Esophagus squamous epithelium (tissue), 5 donors: ENCODE measurements around the gene CDK11A. TPM values are rescaled to one million over a fixed set of nuclear protein-coding genes. Genes with fewer than 3 reads are reported as not detected.

Source experiments
- DNase-seq: peaks from one replicate; lab custom pipeline; 2025; lab: John Stamatoyannopoulos, UW
- H3K27ac ChIP-seq, 4 donors: fragments of 200-600 bp; sonication (generic); one replicate each; pipeline ENCODE4 v1.5.1; 2016 to 2019; ENCODE audit warnings: mild to moderate bottlenecking in 1 of 4
- H3K27me3 ChIP-seq, 4 donors: fragments of 200-600 bp; sonication (generic); 1 replicate in 3 of 4; 2 replicates in 1 of 4; pipeline versions ENCODE4 v1.5.1 to v1.6.0; 2017 to 2021; ENCODE audit warnings: antibody characterized with exemption in 1 of 4
- H3K36me3 ChIP-seq, 3 donors: fragments of 200-600 bp; sonication (generic); one replicate each; pipeline ENCODE4 v1.5.1; 2016 to 2019
- H3K4me1 ChIP-seq, 3 donors: fragments of 200-600 bp; sonication (generic); one replicate each; pipeline ENCODE4 v1.5.1; 2017 to 2019
- H3K4me3 ChIP-seq, 4 donors: fragments of 200-600 bp; sonication (generic); 1 replicate in 3 of 4; 2 replicates in 1 of 4; pipeline ENCODE4 v1.5.1; 2016 to 2019; ENCODE audit warnings: mild to moderate bottlenecking in 2 of 4, moderate library complexity in 1 of 4
- H3K9me3 ChIP-seq, 3 donors: fragments of 200-600 bp; sonication (generic); one replicate each; pipeline ENCODE4 v1.5.1; 2016 to 2019
- CTCF ChIP-seq, 6 experiments: fragments of 450-650 bp in 4 of 6; fragments of 200-600 bp in 2 of 6; sonication (generic) in 2 of 6; IDR thresholded peaks; one replicate each; pipeline ENCODE4 v1.5.1; 2016 to 2019; ENCODE audit warnings: antibody characterized with exemption in 6 of 6, mild to moderate bottlenecking in 4 of 6, moderate library complexity in 4 of 6
- POLR2A ChIP-seq, 4 donors: fragments of 450-650 bp; IDR thresholded peaks; one replicate each; pipeline ENCODE4 v1.6.1; 2017; ENCODE audit warnings: antibody characterized with exemption in 4 of 4, mild to moderate bottlenecking in 4 of 4, moderate library complexity in 3 of 4
- WGBS, 2 donors: methylation state at CpG; one replicate each; pipeline ENCODE4 v1.1.5; 2018; 5-methylcytosine and 5-hydroxymethylcytosine counted together
- intact Hi-C: fragments of 100-400 bp; cut with DNase I; formaldehyde crosslinking; loops from one replicate; pipeline ENCODE4 v1.15.0; 2022
- total RNA-seq, 4 donors: library from RNA; depleted of rRNA; stranded (reverse); fragments of >200 nt; gene quantifications; one replicate each; pipeline ENCODE4 v1.1.0, GENCODE V29; 2016
- donor health status: DM: yes; HTN: yes; CAD: no.

Gene CDK11A
- total RNA-seq, 4 donors from 2014 or later, result 12.7 to 32.2 (median 22.4) TPM

GRCh38 chr1:1758059-1758621 lies 34.0 kb upstream of the CDK11A start:
- DNase-seq, result no peak
- H3K36me3 ChIP-seq, result peaks cover 43 to 100% (median 55%) of the 10 kb centered on the region in 3 donors

DNA sequence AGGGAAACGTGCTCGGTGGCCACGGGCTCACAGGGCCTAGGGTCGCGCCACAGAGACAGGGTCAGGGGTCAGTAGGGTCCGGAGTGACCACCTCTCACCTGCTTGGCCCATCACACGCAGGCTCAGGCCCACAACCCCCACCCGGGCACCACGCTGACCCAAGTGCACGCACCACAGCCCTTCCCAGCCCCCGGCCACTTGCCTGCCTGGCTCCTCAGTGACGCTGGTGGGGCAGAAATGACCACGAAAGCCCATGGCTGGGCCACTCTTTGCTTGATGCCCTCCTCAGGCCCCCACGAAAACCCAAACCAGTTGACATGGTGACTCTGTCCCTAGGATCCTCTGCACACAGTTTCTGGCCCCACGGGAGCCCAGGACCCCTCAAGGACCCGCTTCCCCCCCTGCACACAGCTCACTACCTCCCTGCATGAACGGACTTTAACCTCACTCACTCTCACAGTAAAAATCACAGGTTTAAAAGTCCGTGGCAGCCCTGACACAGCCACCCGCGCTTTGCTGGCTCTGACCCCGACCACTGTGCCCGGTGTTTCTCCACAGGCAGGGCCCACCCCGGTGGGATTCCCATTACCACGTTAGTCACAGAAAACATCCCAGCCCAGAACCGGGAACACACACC lies 33.4 kb upstream of the CDK11A start:
- TF ChIP-seq CTCF (IDR thresholded peaks at IDR 0.05), result no peak
- no peak for TF ChIP-seq POLR2A (IDR thresholded peaks at IDR 0.05)
- no peak for DNase-seq
- Histone ChIP-seq H3K4me3 (no peak overlapping the region), H3K9me3 (no peaks in the 10 kb centered on the region), H3K36me3 (peaks cover 46 to 100% (median 55%) of the 10 kb centered on the region in 3 donors), H3K27me3 (no peaks in the 10 kb centered on the region), H3K4me1 (peaks cover 14 to 20% (median 14%) of the 10 kb centered on the region in 3 donors), H3K27ac (peak overlapping the region in 1 of 4 donors; percentile 75)
- whole genome bisulfite sequencing, 2 donors, result 89 to 93% methylated on average over 19 to 20 of the region's 25 CpGs
- intact Hi-C loops, result loop anchor here (10.0 kb wide), 1 partner anchor 147 kb away; no protein-coding TSS in a partner anchor

More at GRCh38 chr1:1758059-1758621, 34.0 kb upstream of the CDK11A start:
- no peaks in the 10 kb centered on the region for H3K9me3 ChIP-seq
- WGBS, 2 donors, result 87 to 90% methylated on average over 10 to 11 of the region's 27 CpGs
- TF ChIP-seq POLR2A (IDR thresholded peaks at IDR 0.05) (no peak), CTCF (IDR thresholded peaks at IDR 0.05) (no peak)
- H3K4me1 ChIP-seq, result peaks cover 14 to 26% (median 14%) of the 10 kb centered on the region in 3 donors
- H3K4me3 ChIP-seq, result no peak overlapping the region
- intact Hi-C loops, result loop anchor here (10.0 kb wide), 1 partner anchor 147 kb away; no protein-coding TSS in a partner anchor
- no peaks in the 10 kb centered on the region for H3K27me3 ChIP-seq
- H3K27ac ChIP-seq, result peak overlapping the region; percentile 58 to 75 (median 61)

DNA sequence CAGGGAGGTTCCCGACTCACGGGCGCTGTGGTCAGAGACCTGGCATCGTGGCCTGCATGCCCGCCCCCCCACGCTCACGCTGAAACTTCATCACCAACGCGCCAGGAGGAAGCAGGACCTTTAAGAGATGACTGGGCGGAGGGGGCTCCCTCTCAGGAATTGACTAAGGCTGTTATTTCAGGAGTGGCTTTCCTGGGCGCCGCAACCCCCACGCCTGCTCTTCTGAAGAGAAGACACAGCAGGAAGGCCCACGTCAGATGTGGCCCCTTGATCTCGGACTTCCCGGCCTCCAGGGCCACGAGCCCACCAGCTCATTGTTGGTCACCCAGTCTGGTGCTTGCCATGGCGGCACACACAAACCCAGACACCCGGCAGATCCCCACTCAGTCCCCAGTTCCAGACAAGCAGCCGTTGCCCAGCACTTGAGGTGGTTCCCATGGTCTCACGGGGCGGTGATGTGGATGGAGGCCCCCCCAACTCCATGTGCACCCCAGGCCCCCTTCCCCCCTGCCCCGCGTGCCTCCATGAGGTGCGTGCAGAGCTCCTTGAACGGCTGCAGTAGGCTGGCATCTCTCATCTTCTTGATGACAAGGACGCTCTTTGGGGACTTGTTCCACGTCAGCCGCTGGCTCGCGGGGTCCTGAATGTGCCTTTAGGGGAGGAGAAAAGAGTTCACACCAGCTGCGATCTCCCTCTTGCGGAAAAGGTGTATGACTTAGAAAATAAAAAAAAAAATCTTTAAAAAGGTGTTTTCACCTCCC lies 32.7 kb upstream of the CDK11A start:
- no peak overlapping the region for H3K4me3 ChIP-seq
- intact Hi-C loops, result loop anchor here (10.0 kb wide), 1 partner anchor 148 kb away; no protein-coding TSS in a partner anchor
- no peak for DNase-seq
- H3K27me3 ChIP-seq, result no peaks in the 10 kb centered on the region
- 89 to 96% methylated on average over 7 to 19 of the region's 33 CpGs for WGBS, 2 donors
- no peaks in the 10 kb centered on the region for H3K9me3 ChIP-seq
- H3K27ac ChIP-seq, result no peak overlapping the region
- TF ChIP-seq POLR2A (IDR thresholded peaks at IDR 0.05) (no peak), CTCF (IDR thresholded peaks at IDR 0.05) (no peak)
- H3K36me3 ChIP-seq, result peaks cover 39 to 99% (median 55%) of the 10 kb centered on the region in 3 donors
- H3K4me1 ChIP-seq, result peaks cover 14 to 20% (median 14%) of the 10 kb centered on the region in 3 donors

DNA sequence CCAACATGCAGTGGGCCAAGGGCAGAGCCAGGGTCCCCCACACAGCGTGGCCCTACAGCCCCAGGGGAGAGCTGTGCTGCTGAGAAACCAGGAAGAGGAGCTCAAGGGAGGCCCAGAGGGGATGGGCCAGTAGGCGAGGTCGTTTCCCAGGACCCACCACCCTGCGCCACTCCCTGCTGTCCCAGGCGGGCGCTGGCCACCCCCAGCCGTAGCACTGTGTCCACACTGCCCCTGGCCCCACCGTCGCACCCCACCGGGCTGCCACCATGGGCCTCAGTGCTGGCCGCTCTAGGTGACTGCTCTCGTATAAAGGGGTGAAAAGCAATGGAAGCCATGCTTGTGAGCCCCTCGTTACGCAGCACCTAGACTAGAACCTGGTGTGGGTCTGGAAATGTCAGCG lies 31.7 kb upstream of the CDK11A start:
- no peak for DNase-seq
- 100% methylated on average over 2 of the region's 15 CpGs for WGBS, 2 donors
- Histone ChIP-seq H3K4me3 (no peak overlapping the region), H3K27me3 (no peaks in the 10 kb centered on the region), H3K9me3 (no peaks in the 10 kb centered on the region), H3K4me1 (peaks cover 14 to 20% (median 14%) of the 10 kb centered on the region in 3 donors), H3K36me3 (peaks cover 34 to 89% (median 46%) of the 10 kb centered on the region in 3 donors), H3K27ac (no peak overlapping the region)
- TF ChIP-seq CTCF (IDR thresholded peaks at IDR 0.05) (no peak), POLR2A (IDR thresholded peaks at IDR 0.05) (no peak)
- intact Hi-C loops, result loop anchor here (10.0 kb wide), 1 partner anchor 149 kb away; no protein-coding TSS in a partner anchor
